Effector CD4-positive, alpha-beta T cell (primary cell): ENCODE measurements around the gene SERPINA5.

Experiments
- DNase-seq: peaks from one replicate; pipeline ENCODE4 v3.0.0-alpha.2; 2020

The SERPINA5 gene

DNA sequence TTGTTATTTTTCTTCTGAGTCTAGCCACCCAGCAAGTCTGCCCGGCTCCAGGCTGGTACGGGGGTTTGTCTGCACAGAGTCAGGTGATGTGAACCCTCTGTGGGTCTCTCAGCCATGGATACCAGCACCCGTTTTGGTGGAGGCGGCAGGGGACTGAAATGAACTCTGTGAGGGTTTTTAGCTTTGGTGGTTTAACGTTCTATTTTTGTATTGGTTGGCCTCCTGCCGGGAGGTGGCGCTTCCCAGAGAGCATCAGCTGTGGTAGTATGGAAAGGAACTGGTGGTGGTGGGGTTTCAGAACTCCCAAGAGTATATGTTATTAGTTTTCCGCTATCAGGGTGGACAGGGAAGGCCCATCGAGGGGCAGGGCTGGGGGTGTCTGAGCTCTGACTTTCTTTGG lies 25.2 kb upstream of the SERPINA5 start:
- no peak for DNase-seq

DNA sequence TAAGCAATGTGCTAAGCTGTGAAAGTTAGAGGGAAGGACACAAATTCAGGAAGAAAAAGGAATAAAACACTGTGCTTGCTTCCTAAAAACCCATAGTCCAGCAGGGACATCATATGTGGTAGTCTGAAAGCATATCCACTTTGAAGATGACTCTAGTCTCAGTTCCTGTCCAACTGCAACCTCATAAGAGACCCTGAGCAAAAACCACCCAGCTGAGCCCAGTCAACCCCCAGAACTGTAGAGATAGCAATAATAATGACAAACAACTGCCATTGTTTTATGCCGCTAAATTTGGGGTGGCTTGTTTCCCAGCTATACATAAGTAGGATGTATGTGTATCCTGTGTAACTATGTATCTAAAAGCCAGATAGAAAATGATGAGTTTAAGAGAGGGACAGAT lies 23.9 kb upstream of the SERPINA5 start:
- DNase-seq = no peak

DNA sequence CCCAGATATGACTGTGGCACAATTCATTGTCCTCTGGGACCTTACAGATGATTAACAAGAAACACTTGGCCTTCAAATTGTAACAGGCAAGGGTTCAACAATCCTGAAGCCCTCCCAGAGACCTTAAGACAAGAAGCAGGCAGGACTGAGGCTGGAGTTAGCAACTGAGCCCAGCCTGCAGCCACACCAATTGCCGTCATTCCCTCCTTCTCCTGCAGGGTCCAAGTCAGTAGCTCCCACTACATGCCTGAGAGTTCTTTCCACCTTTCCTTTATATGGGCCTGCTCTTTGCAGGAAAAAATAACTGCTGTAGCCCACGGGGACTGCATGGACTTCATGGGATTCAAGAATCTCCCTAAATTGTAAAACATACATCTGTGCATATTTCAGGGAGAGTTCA lies 22.4 kb upstream of the SERPINA5 start:
- DNase-seq = no peak

DNA sequence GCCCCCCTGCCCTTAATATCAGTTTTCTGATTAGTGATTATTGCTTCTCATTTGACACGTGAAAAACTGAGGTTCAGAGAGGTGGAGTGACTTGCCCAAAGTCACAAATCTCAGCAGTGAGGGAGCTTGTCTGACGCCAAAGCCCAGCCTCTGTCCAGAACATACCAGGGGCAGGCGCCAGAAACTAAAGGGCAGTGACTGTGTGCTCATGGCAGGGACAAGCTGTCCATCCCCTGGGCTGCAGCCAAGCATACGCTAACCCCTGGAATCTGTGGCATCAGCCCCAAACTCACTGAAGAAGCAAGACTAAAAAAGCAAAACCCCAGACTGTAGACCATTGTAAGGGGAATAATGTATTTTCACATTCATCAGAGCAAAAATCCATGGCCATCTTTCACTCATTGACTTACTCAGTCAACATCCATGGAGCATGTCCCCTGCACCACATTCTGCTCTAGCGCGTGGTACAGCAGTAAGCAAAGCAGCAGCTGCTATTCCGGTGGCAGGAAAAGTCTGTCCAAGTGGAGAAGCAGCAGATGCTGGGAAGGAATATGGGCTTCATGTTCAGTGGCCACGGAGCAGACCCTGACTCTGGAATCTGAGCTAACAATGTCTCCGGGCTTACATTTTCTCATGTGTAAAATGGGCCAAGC lies 21.5 kb upstream of the SERPINA5 start:
- DNase-seq = no peak

DNA sequence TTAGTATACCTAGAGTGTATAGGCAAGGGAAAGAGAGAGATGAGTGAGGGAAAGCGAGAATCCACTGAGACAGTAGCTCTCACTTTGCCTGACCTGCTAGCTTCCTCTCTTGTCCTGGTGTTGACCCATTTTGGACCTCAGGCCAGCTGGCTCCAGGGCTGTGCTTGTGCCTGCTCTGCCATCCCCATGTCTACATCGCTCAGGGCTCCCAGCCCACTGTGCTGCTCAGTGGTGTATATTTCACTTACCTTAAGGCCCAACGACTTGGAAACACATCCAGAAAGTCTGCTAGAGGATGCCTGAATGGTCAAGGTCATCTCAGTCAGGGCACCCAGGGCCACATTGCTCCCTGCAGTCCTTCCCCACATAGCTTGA lies 20.9 kb upstream of the SERPINA5 start:
- DNase-seq = no peak

GRCh38 chr14:94560751-94561655 lies 20.2 kb upstream of the SERPINA5 start, which contains the start of gene SERPINA4:
Gene SERPINA4 (plus strand): TSS chr14:94561442. CDS start chr14:94563483, 2,041 bp downstream.
- DNase-seq = no peak

DNA sequence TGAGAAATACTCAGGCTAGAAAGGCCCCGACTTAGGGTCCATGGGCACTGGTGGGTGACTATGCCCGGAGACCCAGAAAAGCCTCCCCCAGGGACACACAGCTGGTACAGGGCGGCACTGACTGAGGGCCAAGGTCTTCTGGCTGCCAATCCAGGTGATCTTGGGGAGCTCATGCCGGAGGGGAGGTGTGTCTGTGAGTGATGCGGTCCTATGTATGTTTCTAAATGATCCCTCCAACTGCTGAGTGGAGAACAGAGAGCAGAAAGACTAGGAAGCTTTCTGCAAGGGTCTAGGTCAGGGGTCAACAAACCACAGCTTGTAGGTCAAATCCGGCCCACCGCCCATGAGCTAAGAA lies 19.6 kb upstream of the SERPINA5 start:
- DNase-seq = no peak

GRCh38 chr14:94562022-94562421 lies 19.2 kb upstream of the SERPINA5 start:
- DNase-seq = no peak

GRCh38 chr14:94562941-94563883 lies 18.0 kb upstream of the SERPINA5 start:
- no peak for DNase-seq

- no peak for DNase-seq
Measured at GRCh38 chr14:94564381-94564780, 16.8 kb upstream of the SERPINA5 start.

DNA sequence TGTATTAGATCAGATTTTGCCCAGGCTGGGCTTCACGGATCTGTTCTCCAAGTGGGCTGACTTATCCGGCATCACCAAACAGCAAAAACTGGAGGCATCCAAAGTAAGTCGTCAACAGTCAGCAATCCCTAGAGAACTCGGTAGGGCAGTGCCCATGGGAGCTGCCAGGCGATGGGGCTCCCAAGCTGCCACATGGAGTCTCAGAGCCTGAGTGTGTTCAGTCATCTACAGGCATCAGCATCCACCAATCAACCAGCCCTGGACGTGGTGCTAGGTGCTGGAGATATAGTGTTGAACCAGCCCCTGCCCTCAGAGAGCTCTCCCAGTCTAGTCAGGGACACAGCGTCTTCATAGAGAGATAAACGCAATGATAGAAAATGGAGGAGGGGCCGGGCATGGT lies 13.0 kb upstream of the SERPINA5 start:
- no peak for DNase-seq

DNA sequence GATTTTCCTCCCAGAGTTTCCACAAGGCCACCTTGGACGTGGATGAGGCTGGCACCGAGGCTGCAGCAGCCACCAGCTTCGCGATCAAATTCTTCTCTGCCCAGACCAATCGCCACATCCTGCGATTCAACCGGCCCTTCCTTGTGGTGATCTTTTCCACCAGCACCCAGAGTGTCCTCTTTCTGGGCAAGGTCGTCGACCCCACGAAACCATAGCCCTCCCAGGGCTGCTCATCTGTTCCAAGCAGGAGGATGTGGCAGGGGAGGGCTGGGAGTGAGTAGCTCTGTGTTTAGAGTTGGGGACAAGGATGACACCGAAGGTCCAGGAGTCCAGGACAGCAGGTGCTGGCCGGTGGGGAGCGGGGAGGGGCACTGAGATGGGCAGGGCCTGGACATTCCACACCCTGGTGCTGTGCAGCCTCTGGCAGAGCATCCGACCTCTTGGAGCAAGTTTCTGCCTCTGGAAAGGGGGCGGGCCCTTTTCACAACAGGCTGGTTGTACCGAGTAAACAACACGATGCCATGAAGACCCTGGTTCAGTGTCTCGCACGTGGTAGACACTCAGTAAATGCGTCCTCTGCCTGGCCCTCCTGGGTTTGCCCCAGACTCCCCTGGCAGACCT lies 11.7 kb upstream of the SERPINA5 start:
- DNase-seq = no peak

DNA sequence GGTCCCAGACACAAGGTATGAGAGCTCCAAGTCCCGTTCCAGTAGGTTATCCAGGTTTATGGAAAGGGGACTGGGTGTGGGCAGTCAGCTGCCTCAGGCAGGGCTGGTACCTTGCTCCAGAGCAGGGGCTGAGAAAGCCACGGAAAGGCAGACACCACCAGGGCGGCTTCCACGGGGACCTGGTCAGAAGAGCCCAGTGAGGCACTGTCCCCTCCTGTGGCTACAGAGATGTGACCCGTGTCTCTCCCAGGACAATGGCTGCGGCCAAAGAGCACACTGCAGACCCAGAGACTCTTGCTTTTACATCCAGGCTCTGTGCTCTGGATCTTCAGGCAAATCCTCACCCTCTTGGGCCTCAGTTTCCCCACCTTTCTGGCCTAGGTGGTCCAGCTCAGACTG lies 11.2 kb upstream of the SERPINA5 start:
- no peak for DNase-seq

GRCh38 chr14:94570440-94570839 lies 10.8 kb upstream of the SERPINA5 start:
- no peak for DNase-seq

DNA sequence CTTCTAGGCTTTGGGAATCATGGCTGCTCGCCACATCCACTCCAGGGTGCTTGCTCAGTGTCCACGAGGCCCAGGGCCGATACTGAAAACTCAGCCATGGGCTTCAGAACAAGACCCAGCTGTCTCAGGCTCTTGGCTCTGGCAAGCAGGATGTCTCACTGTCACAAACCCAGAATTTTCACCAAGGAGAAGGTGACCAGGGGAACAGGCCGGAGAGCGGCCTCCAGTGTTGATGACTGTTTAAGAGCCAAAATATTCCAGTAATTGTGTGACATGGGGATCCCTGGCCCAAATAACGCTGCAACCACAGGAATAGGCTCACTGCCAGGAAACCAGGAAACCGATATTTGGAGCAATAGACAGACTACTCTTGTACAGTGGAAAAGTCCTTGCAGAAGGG lies 9.8 kb upstream of the SERPINA5 start:
- no peak for DNase-seq

DNA sequence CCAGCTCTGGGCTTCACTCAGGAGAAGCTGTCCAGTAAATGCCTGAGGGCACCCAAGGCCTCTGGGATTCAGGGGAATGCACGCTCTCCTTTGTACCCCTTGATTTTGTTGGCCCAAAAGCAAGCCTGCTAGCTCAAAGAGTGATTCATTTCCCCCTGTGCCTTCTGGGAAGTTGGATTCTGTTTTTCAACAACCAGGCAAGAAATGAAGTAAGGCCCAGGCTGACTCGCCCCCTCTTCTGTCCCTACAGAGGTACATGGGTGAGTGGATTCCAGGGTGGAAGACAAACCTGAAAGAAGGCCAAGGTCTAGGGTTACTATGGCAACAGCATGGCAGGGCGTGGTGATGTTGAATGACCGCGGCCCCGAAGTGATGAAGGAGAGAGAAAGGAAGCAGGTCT lies 9.3 kb upstream of the SERPINA5 start:
- no peak for DNase-seq

- no peak for DNase-seq
Measured at GRCh38 chr14:94572637-94573303, 8.5 kb upstream of the SERPINA5 start.

DNA sequence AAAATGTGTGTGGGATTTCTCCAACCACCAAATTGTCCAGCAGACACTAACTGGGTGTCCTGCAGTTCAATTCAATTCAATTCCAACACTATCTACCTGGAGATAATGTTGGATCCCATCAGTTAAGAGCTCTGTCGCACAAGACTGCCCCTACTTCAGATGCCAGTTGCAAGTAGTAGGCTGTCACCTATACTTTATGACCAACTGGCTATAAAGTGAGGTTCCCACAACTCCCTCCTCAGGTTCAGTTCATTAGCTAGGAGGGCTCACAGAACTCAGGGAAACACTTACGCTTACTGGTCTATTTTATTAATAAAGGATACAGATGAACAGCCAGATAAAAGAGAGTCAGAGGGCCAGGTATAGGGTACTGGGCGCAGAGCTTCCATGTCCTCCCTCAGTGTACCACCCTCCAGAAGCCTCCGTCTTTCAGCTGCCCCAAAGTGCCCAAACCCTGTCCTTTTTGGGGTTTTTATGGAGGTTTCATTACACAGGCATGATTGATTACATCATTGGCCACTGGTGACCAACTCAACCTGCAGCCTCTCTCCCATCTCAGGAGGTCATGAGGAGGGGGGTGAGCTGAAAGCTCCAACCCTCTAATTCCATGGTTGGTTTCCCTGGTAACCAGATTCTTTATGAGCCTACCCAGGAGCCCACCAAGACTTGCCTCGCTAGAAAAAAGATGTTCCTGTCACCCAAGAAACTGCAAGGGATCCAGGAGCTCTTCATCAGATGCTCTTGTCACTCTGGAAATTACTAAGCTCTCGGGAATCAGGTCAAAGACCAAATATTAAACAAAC lies 7.5 kb upstream of the SERPINA5 start:
- DNase-seq = no peak

DNA sequence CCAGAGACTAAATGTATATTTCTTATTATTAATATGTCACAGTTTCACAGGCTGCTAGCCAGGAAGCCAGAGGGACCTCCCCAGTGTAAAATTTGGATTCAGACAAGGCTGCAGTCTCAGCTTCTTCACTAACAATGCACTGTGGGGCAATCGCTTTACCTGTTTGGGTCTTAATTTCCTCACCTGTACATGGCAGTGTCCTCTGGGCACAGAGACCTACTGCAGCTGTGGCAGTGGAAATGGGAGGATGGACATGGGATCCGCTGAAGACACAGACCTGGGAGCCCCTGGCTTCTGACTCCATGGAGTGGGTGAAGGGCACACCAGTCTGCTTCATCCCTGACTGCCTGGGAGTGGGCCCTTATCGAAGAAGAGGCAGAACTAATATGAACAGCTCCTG lies 6.9 kb upstream of the SERPINA5 start:
- DNase-seq = no peak

- no peak for DNase-seq
Measured at GRCh38 chr14:94575730-94576585, 5.3 kb upstream of the SERPINA5 start.
